ENCODE results near the gene PARP1. TPM values are rescaled to one million over a fixed set of nuclear protein-coding genes. Genes with fewer than 3 reads are reported as not detected.

Gene PARP1
- total RNA-seq, 1 experiment from 2014 or later = 127 TPM

GRCh38 chr1:226400519-226401354 is 7.2 kb downstream of the PARP1 start:
- intact Hi-C loops (cut with micrococcal nuclease; ENCODE audit: unreplicated experiment) = no loop called here
- no peak for ATAC-seq
- no TSS peak for BruUV-seq (replicated peaks)
- POLR2A ChIA-PET = interaction anchor here (0.5 kb wide), 1 partner anchor 322 kb away, joined by 5 read pairs; no protein-coding TSS in a partner anchor
- no peak overlapping the region for H3K4me3 ChIP-seq (ENCODE audit: low read depth in 2 of 2, low read length in 2 of 2)
- no peaks in the 10 kb centered on the region for H3K27me3 ChIP-seq (ENCODE audit: control insufficient read depth, insufficient read depth, low read length)
- no peak for TF ChIP-seq TCF7L2 (IDR thresholded peaks at IDR 0.05; ENCODE audit: low read depth, low read length)
- TF ChIP-seq CTCF (IDR thresholded peaks at IDR 0.05) = no peak
- no peak for TF ChIP-seq SIN3A (IDR thresholded peaks at IDR 0.05; ENCODE audit: borderline replicate concordance, insufficient read depth, low read depth, low read length)
- no peak for TF ChIP-seq REST (IDR thresholded peaks at IDR 0.05; ENCODE audit: insufficient read depth in 1 of 2, low read depth in 2 of 2, low read length in 1 of 2)
- TF ChIP-seq POLR2AphosphoS5 (IDR thresholded peaks at IDR 0.05; ENCODE audit: low read depth, low read length) = no peak
- H3K4me1 ChIP-seq (ENCODE audit: control insufficient read depth, insufficient read depth, low read length) = peaks cover 16% of the 10 kb centered on the region
- H3K27ac ChIP-seq (ENCODE audit: low read length) = no peak overlapping the region
- DNase-seq (ENCODE audit: low read depth, low spot score) = no peak
- in situ Hi-C loops (cut with HindIII; ENCODE audit: low pct_unique_long_range_greater_than_20kb, low sequenced_read_pairs) = no loop called here
- CTCF ChIA-PET = no interaction called here
- no peaks in the 10 kb centered on the region for H3K9me3 ChIP-seq (ENCODE audit: control insufficient read depth, insufficient read depth, low read depth, low read length)
- peaks cover 4% of the 10 kb centered on the region; the same call in 1 of the 2 replicates for H3K36me3 ChIP-seq (ENCODE audit: control insufficient read depth, insufficient read depth, low read length)

- Histone ChIP-seq H3K9me3 (ENCODE audit: control insufficient read depth, insufficient read depth, low read depth, low read length) (no peaks in the 10 kb centered on the region), H3K36me3 (ENCODE audit: control insufficient read depth, insufficient read depth, low read length) (peaks cover 4% of the 10 kb centered on the region; the same call in 1 of the 2 replicates), H3K4me1 (ENCODE audit: control insufficient read depth, insufficient read depth, low read length) (no peaks in the 10 kb centered on the region), H3K27me3 (ENCODE audit: control insufficient read depth, insufficient read depth, low read length) (no peaks in the 10 kb centered on the region), H3K4me3 (ENCODE audit: low read depth in 2 of 2, low read length in 2 of 2) (no peak overlapping the region), H3K27ac (ENCODE audit: low read length) (no peak overlapping the region)
- ChIA-PET CTCF (interaction anchor here (1.3 kb wide), 1 partner anchor 10 kb away, joined by 8 read pairs; no protein-coding TSS in a partner anchor), POLR2A (no interaction called here)
- no peak for ATAC-seq
- intact Hi-C loops (cut with micrococcal nuclease; ENCODE audit: unreplicated experiment) (no loop called here), in situ Hi-C loops (cut with HindIII; ENCODE audit: low pct_unique_long_range_greater_than_20kb, low sequenced_read_pairs) (no loop called here)
- no peak for TF ChIP-seq TCF7L2 (IDR thresholded peaks at IDR 0.05; ENCODE audit: low read depth, low read length)
- no peak for TF ChIP-seq POLR2AphosphoS5 (IDR thresholded peaks at IDR 0.05; ENCODE audit: low read depth, low read length)
- TF ChIP-seq REST (IDR thresholded peaks at IDR 0.05; ENCODE audit: insufficient read depth in 1 of 2, low read depth in 2 of 2, low read length in 1 of 2) = no peak
- TF ChIP-seq SIN3A (IDR thresholded peaks at IDR 0.05; ENCODE audit: borderline replicate concordance, insufficient read depth, low read depth, low read length) = no peak
- no peak for TF ChIP-seq CTCF (IDR thresholded peaks at IDR 0.05)
- no TSS peak for BruUV-seq (replicated peaks)
- DNase-seq (ENCODE audit: low read depth, low spot score) = no peak
These were observed 9.8 kb downstream of the PARP1 start for GRCh38 chr1:226397955-226398636.
